Stimulated activated CD4-positive, alpha-beta T cell treated with anti-CD3 and anti-CD28 coated beads, Interleukin-15, amount 100 ng/mL, for 1 hour (primary cell): ENCODE measurements around the gene TIGD3.
"Not testable (repeated sequence)": the region's sequence is repeated elsewhere in the genome, so short reads cannot be mapped to it uniquely, and the experiment has no call there.

ENCODE experiments used
- DNase-seq, 2 donors: peaks; one replicate each; pipeline ENCODE4 v3.0.0-alpha.2; 2020; ENCODE audit warnings: low read depth in 1 of 2, low spot score in 1 of 2

The TIGD3 gene

GRCh38 chr11:65325435-65325834, 29.1 kb upstream of the TIGD3 start:
- DNase-seq = no peak

- no peak for DNase-seq
These were observed 27.5 kb upstream of the TIGD3 start for GRCh38 chr11:65327021-65327420.

- no peak for DNase-seq
These were observed 25.1 kb upstream of the TIGD3 start for GRCh38 chr11:65329478-65329877.

GRCh38 chr11:65329944-65330403, 24.6 kb upstream of the TIGD3 start:
- peak; percentile 36 to 61 for DNase-seq

GRCh38 chr11:65330544-65330943, 24.0 kb upstream of the TIGD3 start:
- DNase-seq = no peak

- DNase-seq = not testable (repeated sequence)
These were observed 22.0 kb upstream of the TIGD3 start for GRCh38 chr11:65332591-65332990.

GRCh38 chr11:65334696-65335295, 19.8 kb upstream of the TIGD3 start:
- DNase-seq = no peak

- no peak for DNase-seq
These were observed 15.9 kb upstream of the TIGD3 start for GRCh38 chr11:65338676-65339075.

GRCh38 chr11:65340226-65340625, 14.3 kb upstream of the TIGD3 start:
- DNase-seq = no peak

GRCh38 chr11:65341856-65342255, 12.7 kb upstream of the TIGD3 start:
- no peak for DNase-seq

GRCh38 chr11:65351511-65351910, 3.0 kb upstream of the TIGD3 start:
- DNase-seq = no peak

- DNase-seq = no peak
These were observed 1.8 kb upstream of the TIGD3 start for GRCh38 chr11:65352783-65353182.

- DNase-seq = no peak
These were observed 1.2 kb upstream of the TIGD3 start for GRCh38 chr11:65353376-65353775.

- no peak for DNase-seq
These were observed 669 bp upstream of the TIGD3 start for GRCh38 chr11:65353900-65354264.

- DNase-seq = peak in 1 of 2 donors; percentile 34
These were observed 643 bp downstream of the TIGD3 start for GRCh38 chr11:65355013-65355775.

GRCh38 chr11:65355776-65356393, 1.3 kb downstream of the TIGD3 start:
- DNase-seq = no peak

- no peak for DNase-seq
These were observed 1.9 kb downstream of the TIGD3 start for GRCh38 chr11:65356394-65356972.

- no peak for DNase-seq
These were observed 3.4 kb downstream of the TIGD3 start for GRCh38 chr11:65357856-65358356.

- no peak for DNase-seq
These were observed 7.9 kb downstream of the TIGD3 start for GRCh38 chr11:65362320-65362931.

- DNase-seq = no peak
These were observed 8.4 kb downstream of the TIGD3 start for GRCh38 chr11:65362966-65363365.

- no peak for DNase-seq
These were observed 9.2 kb downstream of the TIGD3 start for GRCh38 chr11:65363770-65364169.
